ENCODE results near the gene ZNF224.
"Not testable (repeated sequence)": the region's sequence is repeated elsewhere in the genome, so short reads cannot be mapped to it uniquely, and the experiment has no call there.

Gene ZNF224

DNA sequence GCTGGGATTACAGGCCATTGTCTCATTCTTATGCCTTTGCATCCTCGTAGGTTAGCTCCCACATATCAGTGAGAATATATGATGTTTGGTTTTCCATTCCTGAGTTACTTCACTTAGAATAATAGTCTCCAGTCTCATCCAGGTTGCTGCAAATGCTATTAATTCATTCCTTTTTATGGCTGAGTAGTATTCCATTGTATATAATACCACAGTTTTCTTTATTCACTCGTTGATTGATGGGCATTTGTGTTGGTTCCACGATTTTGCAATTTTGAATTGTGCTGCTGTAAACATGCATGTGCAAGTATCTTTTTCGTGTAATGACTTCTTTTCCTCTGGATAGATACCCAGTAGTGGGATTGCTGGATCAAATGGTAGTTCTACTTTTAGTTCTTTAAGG is 27.0 kb downstream of the ZNF224 start:
- DNase-seq (ENCODE audit: low read depth in 2 of 3, low spot score in 2 of 3), result not testable (repeated sequence)

DNA sequence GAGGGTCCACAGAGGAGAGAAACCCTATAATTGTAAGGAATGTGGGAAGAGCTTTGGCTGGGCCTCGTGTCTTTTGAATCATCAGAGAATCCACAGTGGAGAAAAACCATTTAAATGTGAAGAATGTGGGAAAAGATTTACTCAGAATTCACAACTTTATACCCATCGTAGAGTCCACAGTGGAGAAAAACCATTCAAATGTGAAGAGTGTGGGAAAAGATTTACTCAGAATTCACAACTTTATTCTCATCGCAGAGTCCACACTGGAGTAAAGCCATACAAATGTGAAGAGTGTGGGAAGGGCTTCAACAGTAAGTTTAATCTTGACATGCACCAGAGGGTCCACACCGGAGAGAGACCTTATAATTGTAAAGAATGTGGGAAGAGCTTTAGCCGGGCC is 37.8 kb downstream of the ZNF224 start:
- no peak for DNase-seq (ENCODE audit: low read depth in 2 of 3, low spot score in 2 of 3)

DNA sequence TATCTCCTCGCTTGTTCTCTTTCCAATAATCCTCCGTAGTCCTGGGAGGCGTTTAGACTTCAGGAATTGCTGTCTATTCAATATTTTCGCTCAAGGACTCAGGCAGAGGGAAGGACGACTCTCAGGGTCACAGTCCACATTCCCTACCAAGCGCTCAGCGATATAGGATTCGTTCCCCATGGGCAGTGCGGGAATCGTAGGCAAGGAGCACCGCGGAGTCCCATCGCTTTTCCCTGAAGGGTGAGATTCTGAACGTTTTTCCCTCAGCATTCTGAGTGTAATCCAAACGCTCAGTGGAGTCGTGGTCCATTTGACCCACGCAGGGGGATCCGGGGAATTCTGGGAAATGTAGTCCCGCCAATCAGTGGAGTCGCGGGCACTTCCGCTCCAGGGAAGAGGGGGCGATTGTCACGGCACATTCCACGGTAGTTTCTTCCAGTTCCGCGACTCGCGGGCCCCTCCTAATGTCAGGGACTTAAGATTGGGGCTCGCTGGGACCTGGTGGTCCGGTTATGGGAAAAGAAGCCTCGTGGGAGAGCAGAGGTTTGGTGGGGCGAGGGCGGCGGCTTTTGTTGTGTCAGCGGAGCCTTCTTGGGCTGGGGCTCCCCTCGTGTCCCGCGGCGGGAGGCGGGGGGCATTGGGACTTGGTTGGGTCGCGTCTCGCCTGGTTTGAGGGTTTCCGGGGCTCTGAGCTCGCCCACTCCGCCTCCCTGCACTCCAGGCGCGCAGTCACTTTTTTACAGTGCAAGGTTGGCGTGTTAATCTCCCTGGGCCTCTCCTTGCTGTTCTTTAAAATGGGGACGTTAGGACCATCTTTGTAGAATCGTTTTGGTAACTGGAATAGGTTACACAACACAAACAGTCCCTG is 47.3 kb downstream of the ZNF224 start, which contains the start of gene ZNF234:
TSS of gene ZNF234 (plus strand) at position 364 of the 868 bp plus-strand sequence. CDS start 3,079 bp downstream, outside the sequence.
- peak; percentile 27 to 44 (median 40) for DNase-seq (ENCODE audit: low read depth in 2 of 3, low spot score in 2 of 3)

DNA sequence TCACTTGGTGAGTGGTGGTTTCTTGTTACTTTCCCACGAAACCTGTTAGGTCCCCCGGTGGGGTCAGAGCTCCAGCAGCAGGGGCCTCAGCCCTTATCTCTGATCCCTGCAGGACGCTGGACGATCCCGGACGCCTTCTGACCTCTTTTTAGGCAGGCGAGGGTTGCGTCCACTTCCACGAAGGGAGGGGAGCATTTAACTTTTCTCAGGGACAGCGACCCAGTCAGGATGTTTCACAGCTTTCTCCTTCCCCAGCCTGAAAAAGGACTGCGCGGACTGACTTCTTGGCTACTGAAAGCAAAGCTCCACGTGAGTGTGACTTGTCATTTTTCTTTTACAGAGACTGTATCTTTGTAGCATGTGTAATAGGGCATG is 47.9 kb downstream of the ZNF224 start:
- DNase-seq (ENCODE audit: low read depth in 2 of 3, low spot score in 2 of 3), result no peak

DNA sequence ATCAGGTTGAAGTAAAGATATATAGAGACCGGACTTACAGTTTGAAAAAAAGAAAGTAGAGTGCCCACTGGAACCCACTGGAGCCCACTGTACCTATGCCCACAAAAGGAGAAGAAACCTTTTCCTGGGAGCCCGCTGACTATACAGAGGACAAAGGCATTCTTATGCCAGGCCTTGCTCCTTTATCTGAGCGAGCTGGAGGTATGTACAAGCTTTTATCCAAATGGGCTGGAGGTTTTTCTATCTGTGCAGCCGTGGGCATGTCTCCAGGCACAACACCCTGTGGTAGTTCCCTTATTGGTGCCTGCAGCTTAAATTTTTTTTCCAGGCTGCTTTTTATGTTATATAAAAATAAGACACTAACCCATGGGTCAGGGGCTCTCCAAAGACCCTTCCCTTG is 55.6 kb downstream of the ZNF224 start:
- DNase-seq (ENCODE audit: low read depth in 2 of 3, low spot score in 2 of 3), result no peak

DNA sequence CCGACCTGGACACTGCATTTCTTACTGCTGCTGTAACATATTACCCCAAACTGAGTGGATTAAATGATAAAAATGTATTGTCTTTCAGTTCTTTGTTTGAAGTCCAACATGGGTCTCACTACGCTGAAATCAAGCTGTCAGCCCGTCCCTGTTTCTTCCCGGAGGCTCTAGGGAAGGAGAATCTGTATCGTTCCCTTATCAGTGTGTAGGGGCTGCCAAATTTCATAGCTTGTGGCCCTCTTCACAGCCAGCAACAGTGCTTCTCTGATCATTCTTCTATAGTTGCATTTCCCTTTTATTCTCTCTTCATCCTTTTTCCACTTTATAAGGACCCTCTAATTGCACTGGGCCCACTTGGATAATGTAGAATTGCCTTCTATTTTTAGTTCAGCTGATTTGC is 57.3 kb downstream of the ZNF224 start:
- DNase-seq (ENCODE audit: low read depth in 2 of 3, low spot score in 2 of 3), result no peak

DNA sequence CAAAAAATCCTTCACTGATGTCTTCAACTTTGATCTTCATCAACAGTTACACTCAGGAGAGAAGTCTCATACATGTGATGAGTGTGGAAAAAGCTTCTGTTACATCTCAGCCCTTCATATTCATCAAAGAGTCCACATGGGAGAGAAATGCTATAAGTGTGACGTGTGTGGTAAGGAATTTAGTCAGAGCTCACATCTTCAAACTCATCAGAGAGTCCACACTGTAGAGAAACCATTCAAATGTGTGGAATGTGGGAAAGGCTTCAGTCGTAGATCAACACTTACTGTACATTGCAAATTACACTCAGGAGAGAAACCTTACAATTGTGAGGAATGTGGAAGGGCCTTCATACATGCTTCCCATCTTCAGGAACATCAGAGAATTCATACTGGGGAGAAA is 62.3 kb downstream of the ZNF224 start:
- no peak for DNase-seq (ENCODE audit: low read depth in 2 of 3, low spot score in 2 of 3)
